ENCODE measurements around the gene SVOPL.

The SVOPL gene

GRCh38 chr7:138546829-138547228, 154.3 kb downstream of the SVOPL start:
- Histone ChIP-seq H3K4me1 (ENCODE audit: low read length) (no peaks in the 10 kb centered on the region), H3K36me3 (replicated peaks; ENCODE audit: insufficient read depth, low read length) (peaks cover 16% of the 10 kb centered on the region; the same call in 1 of the 2 replicates), H3K4me2 (ENCODE audit: low read depth, low read length) (no peak overlapping the region), H3K27me3 (replicated peaks; ENCODE audit: insufficient read depth, low read length) (no peaks in the 10 kb centered on the region), H3K9ac (ENCODE audit: low read length) (no peak overlapping the region), H4K20me1 (ENCODE audit: insufficient read depth, low read length) (no peaks in the 10 kb centered on the region), H2AFZ (ENCODE audit: low read length) (no peak overlapping the region), H3K9me2 (replicated peaks; ENCODE audit: insufficient read depth, low read length) (no peaks in the 10 kb centered on the region), H3F3A (ENCODE audit: insufficient read depth, low read length) (no peaks in the 10 kb centered on the region), H3K79me2 (ENCODE audit: low read length) (no peaks in the 10 kb centered on the region), H3K4me3 (ENCODE audit: low read length) (no peak overlapping the region), H3K27ac (ENCODE audit: low read length) (no peak overlapping the region), H3K9me3 (replicated peaks; ENCODE audit: insufficient read depth, low read length) (no peaks in the 10 kb centered on the region)
- DNase-seq = no peak
- TF ChIP-seq, protein P1, sequence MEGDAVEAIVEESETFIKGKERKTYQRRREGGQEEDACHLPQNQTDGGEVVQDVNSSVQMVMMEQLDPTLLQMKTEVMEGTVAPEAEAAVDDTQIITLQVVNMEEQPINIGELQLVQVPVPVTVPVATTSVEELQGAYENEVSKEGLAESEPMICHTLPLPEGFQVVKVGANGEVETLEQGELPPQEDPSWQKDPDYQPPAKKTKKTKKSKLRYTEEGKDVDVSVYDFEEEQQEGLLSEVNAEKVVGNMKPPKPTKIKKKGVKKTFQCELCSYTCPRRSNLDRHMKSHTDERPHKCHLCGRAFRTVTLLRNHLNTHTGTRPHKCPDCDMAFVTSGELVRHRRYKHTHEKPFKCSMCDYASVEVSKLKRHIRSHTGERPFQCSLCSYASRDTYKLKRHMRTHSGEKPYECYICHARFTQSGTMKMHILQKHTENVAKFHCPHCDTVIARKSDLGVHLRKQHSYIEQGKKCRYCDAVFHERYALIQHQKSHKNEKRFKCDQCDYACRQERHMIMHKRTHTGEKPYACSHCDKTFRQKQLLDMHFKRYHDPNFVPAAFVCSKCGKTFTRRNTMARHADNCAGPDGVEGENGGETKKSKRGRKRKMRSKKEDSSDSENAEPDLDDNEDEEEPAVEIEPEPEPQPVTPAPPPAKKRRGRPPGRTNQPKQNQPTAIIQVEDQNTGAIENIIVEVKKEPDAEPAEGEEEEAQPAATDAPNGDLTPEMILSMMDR (IDR thresholded peaks at IDR 0.05; ENCODE audit: low read length) = no peak
- TF ChIP-seq EZH2 (optimal IDR thresholded peaks at IDR 0.05; ENCODE audit: low read depth, low read length) (no peak), EZH2phosphoT487 (IDR thresholded peaks at IDR 0.05; ENCODE audit: low read length) (no peak)

GRCh38 chr7:138546064-138546619, 155.0 kb downstream of the SVOPL start:
- H3K36me3 ChIP-seq (replicated peaks; ENCODE audit: insufficient read depth, low read length) = peaks cover 10% of the 10 kb centered on the region; the same call in 1 of the 2 replicates
- DNase-seq = no peak
- H3K9me3 ChIP-seq (replicated peaks; ENCODE audit: insufficient read depth, low read length) = no peaks in the 10 kb centered on the region
- no peaks in the 10 kb centered on the region for H3K79me2 ChIP-seq (ENCODE audit: low read length)
- H3K4me3 ChIP-seq (ENCODE audit: low read length) = no peak overlapping the region
- no peaks in the 10 kb centered on the region for H4K20me1 ChIP-seq (ENCODE audit: insufficient read depth, low read length)
- H3F3A ChIP-seq (ENCODE audit: insufficient read depth, low read length) = no peaks in the 10 kb centered on the region
- H3K4me2 ChIP-seq (ENCODE audit: low read depth, low read length) = no peak overlapping the region
- TF ChIP-seq EZH2 (optimal IDR thresholded peaks at IDR 0.05; ENCODE audit: low read depth, low read length) = no peak
- TF ChIP-seq EZH2phosphoT487 (IDR thresholded peaks at IDR 0.05; ENCODE audit: low read length) = no peak
- TF ChIP-seq, protein P1 (IDR thresholded peaks at IDR 0.05; ENCODE audit: low read length) = no peak
- H3K27me3 ChIP-seq (replicated peaks; ENCODE audit: insufficient read depth, low read length) = no peaks in the 10 kb centered on the region
- H3K9ac ChIP-seq (ENCODE audit: low read length) = no peak overlapping the region
- H3K27ac ChIP-seq (ENCODE audit: low read length) = no peak overlapping the region
- H2AFZ ChIP-seq (ENCODE audit: low read length) = no peak overlapping the region
- H3K4me1 ChIP-seq (ENCODE audit: low read length) = no peaks in the 10 kb centered on the region
- H3K9me2 ChIP-seq (replicated peaks; ENCODE audit: insufficient read depth, low read length) = no peaks in the 10 kb centered on the region

DNA sequence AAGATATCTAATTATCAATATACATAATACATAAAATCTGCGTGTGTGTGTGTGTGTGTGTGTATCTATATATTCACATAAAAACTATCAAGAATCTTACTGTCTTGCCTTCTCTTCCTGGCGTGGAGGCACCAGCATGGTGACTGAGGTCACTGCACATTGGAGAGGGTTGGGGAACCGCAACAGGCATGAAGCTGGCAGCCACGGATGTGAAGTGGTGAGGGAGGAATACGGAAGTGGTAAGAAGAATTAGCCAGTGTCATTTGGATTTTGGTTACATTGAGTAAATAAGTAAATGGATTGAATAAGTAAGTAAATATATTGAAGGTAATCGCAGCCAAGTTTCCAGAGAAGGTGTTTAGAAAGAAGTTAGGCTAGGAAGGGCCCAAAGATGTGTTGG, 156.0 kb downstream of the SVOPL start:
- H2AFZ ChIP-seq (ENCODE audit: low read length) = no peak overlapping the region
- no peak overlapping the region for H3K4me2 ChIP-seq (ENCODE audit: low read depth, low read length)
- H3K9ac ChIP-seq (ENCODE audit: low read length) = no peak overlapping the region
- H3K27ac ChIP-seq (ENCODE audit: low read length) = no peak overlapping the region
- H3K36me3 ChIP-seq (replicated peaks; ENCODE audit: insufficient read depth, low read length) = peaks cover 12% of the 10 kb centered on the region; the same call in 1 of the 2 replicates
- H3K79me2 ChIP-seq (ENCODE audit: low read length) = no peaks in the 10 kb centered on the region
- no peak overlapping the region for H3K4me3 ChIP-seq (ENCODE audit: low read length)
- no peaks in the 10 kb centered on the region for H3K9me3 ChIP-seq (replicated peaks; ENCODE audit: insufficient read depth, low read length)
- H3F3A ChIP-seq (ENCODE audit: insufficient read depth, low read length) = no peaks in the 10 kb centered on the region
- H4K20me1 ChIP-seq (ENCODE audit: insufficient read depth, low read length) = no peaks in the 10 kb centered on the region
- no peaks in the 10 kb centered on the region for H3K4me1 ChIP-seq (ENCODE audit: low read length)
- DNase-seq = no peak
- H3K9me2 ChIP-seq (replicated peaks; ENCODE audit: insufficient read depth, low read length) = no peaks in the 10 kb centered on the region
- TF ChIP-seq EZH2phosphoT487 (IDR thresholded peaks at IDR 0.05; ENCODE audit: low read length) = no peak
- TF ChIP-seq, protein P1 (IDR thresholded peaks at IDR 0.05; ENCODE audit: low read length) = no peak
- TF ChIP-seq EZH2 (optimal IDR thresholded peaks at IDR 0.05; ENCODE audit: low read depth, low read length) = no peak
- no peaks in the 10 kb centered on the region for H3K27me3 ChIP-seq (replicated peaks; ENCODE audit: insufficient read depth, low read length)

Data from MM.1S (cell line).